RCC 7860 (cell line): ENCODE measurements around the gene AIP.

ENCODE experiments used
- DNase-seq: peaks from one replicate; pipeline ENCODE4 v3.0.0-alpha.2; 2015; ENCODE audit warnings: low spot score
- FAIRE-seq: peaks from 2 replicates; lab custom pipeline; 2012; peaks lifted over from hg19 to GRCh38; lab: Jason Lieb, UNC

AIP gene

GRCh38 chr11:67492801-67493547 lies 10.1 kb downstream of the AIP start:
- DNase-seq, result no peak

GRCh38 chr11:67493548-67494370 lies 10.9 kb downstream of the AIP start:
- FAIRE-seq, result no peak

More at GRCh38 chr11:67492801-67493547, 10.1 kb downstream of the AIP start:
- FAIRE-seq, result no peak

DNA sequence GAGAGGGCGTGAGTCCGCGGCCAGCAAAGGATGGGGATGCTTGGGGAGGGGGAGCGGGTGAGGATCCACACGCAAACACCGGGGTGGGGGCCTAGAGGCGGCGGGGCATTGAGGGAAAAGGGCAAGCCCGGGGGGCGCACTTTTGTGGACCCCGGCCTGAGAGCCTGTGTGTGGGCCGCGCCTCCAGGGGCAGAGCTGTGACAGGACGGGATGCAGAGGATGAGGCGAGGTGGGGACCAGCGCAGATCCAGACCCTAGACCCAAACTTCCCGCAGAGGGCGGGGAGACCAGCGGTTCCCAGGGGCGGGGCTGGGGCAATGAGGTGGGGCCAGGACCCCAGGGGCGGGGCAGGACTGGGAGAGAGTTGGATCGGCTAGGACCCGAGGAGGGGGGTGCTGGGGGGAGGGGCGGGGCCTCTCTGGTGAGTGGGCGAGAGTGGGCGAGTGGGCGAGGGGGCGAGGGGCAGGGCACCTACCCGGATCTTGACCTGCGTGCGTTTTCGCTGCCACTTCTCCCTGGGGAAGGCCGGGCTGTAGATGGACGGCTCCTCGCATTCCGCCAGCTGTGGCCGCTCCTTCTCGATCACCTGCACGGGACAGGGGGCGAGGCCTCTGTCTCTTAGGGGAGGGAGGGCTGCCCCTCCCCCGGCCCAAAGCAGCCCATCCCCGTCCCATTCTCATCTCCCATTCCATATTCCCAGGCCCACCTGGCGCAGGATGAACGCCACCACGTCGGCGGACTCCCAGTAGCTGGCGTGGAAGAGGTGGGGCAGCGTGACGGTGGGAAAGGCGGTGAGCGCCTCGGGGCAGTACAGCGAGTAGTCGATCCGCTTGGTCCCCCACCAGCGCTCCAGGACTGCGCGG lies 11.8 kb downstream of the AIP start:
- FAIRE-seq, result no peak
- DNase-seq, result no peak

More at GRCh38 chr11:67493548-67494370, 10.9 kb downstream of the AIP start:
- no peak for DNase-seq

GRCh38 chr11:67495234-67496005 lies 12.6 kb downstream of the AIP start:
- no peak for DNase-seq
- no peak for FAIRE-seq

GRCh38 chr11:67496113-67496512 lies 13.3 kb downstream of the AIP start:
- no peak for FAIRE-seq
- no peak for DNase-seq

DNA sequence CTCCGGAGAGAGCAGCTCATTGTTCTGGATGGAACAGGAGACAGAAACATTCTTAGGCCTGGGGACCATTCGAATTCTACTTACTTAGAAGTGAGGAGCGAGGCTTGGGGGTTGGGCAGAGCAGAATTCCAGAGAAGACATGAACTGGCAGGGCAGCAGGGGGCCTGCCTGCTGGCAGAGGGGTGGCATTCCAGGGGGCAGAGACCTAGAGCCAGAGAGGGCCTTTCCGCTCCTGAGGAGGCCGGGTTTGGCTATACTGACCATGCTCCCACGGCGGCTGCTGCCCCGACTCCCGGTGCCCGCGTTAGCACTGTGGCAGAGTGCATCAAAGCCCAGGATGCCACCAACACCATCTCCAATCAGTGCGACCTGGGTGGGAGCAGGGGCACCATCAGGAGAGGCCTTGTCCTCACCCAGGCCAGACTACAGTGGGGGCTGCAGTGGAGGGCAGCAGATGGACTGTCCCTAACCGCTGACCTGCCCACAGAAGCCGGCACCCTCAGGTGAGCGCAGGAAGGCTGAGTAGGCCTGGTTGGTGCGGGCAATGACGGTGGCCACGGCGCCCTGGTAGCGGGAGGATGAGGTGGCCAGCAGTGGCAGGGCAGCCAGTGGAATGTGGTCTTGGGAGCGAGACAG lies 14.9 kb downstream of the AIP start:
- no peak for FAIRE-seq

GRCh38 chr11:67498544-67498972 lies 15.7 kb downstream of the AIP start:
- FAIRE-seq, result no peak

More for the DNA sequence above, 14.9 kb downstream of the AIP start:
- no peak for DNase-seq

DNA sequence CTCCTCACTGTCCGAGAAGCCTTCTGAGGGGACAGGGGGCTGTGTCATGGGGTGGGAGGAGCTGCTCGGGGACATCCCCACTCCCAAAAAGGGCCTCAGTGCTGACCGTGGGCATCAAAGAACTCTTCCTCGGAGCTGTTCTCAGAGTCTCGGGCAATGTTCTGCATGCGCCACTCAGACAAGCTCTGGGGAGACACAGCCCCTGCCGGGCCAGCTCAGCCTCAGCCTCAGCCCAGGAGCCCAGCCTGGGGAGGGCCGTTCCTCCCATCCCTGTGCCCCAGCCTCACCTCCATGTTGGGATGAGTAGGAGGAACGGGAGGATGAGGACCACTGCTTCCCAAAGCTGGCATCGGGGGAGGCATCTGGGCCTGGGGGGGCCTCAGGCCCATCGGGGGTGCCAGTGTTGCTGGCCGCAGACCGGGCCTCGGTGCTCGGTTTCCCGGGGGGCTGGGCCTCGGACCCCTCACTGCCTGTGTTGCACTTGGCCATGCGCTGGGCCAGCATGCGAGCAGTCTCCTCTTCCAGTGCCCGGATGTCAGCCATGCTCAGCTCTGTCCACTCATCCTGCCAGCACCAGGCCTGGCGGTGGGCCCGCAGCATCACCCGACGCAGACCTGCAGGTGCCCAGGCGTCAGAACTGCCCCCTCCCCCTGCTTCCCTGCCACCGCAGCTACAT lies 17.1 kb downstream of the AIP start:
- FAIRE-seq (no peak), DNase-seq (no peak)

More at GRCh38 chr11:67498544-67498972, 15.7 kb downstream of the AIP start:
- no peak for DNase-seq

DNA sequence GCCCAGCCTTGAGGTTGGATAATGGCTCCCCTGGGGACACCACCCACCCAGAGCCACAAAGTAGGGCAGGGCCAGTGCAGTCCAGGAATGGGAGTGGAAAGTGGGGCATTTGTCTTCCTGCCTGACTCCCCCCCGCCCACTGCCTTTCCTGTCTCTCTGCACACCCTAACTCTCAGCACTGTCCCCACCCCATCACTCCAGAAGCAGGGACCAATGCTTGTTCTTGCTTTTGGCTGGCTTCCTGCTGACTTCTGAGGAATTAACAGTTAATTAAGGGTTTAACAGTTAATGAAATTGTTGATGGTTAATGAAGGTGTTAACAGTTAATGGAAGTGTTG lies 17.6 kb downstream of the AIP start:
- no peak for FAIRE-seq
- DNase-seq, result no peak

GRCh38 chr11:67500831-67501715 lies 18.2 kb downstream of the AIP start:
- DNase-seq (no peak), FAIRE-seq (no peak)

- DNase-seq (no peak), FAIRE-seq (no peak)
These were observed 19.0 kb downstream of the AIP start for GRCh38 chr11:67501854-67502253.

DNA sequence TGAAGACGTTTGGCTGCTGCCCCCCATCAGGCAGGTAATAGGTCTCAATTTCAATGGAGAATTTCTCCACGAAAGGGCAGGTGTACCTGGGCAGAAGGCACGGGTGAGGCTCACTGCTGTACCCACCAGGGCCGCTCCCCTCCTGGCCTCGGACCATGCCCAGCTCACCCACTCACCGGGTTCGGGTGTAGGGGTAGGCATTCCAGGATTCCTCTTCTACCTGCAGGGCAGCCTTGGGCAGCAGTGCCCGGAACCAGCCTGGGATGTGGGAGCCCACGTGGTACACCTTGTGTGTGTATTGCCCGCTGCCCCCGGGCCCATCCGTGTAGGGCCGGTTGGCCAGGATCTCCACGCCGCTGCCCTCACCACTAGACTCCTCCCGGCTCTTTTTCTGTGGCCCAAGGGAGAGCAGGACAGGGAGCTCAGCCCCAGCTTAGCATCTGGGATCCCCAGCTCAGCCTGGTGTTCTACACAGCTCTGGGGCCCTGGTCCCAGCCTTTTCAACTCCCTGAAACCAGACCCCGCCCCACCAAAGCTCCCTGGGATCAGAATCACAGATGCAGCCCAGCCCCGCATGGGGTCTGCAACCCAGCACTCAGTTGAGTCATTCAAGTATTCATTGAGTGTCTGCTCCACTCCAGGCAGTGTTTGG lies 19.6 kb downstream of the AIP start:
- FAIRE-seq (no peak), DNase-seq (no peak)

- no peak for FAIRE-seq
- no peak for DNase-seq
These were observed 20.5 kb downstream of the AIP start for GRCh38 chr11:67503119-67504004.

DNA sequence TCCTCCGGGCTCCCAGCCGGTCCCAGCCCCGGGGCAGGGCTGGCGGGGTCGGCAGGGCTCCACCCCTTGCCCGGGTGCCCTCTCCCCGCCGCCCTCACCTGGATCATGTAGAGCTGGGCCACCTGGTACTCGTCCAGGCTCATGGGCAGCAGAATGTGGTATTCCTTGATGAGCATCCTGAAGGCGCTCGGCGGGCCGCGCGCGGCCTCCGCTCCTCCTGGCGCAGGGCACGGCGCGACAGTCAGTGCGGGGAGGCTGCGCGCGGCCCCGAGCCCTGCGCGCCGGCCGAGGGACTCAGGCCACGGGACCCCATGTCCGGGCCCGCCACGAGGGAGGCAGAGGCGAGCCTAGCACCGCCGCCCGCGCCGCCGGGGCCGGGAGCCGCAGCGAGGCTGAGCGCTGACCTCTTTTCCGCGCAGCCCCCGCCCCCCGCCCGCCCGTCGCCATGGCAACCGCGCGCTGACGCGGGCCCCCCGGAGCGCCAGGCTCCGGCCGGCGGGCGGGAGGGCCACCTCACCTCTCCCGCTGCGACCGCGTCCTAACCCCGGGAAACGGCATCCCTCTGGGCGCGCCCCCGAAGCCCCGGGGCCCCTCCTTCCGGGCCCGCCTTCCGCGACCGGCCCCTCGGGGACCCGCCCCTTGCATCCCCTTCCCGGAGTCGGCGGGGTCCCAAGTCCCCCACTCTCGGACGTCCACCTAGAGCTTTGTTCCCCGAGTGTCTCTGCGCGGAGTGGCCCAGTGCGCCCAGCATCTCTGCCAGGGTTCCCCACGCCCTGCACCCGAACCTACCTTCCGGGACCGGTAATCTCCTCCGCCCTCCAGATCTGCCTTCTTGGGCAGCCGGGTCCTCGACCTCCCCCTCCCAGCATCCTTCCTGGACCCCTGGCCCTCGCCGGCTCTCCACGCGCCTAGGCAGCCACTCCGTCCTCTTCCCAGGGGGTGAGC lies 21.5 kb downstream of the AIP start:
- DNase-seq (peak; percentile 25), FAIRE-seq (no peak)

DNA sequence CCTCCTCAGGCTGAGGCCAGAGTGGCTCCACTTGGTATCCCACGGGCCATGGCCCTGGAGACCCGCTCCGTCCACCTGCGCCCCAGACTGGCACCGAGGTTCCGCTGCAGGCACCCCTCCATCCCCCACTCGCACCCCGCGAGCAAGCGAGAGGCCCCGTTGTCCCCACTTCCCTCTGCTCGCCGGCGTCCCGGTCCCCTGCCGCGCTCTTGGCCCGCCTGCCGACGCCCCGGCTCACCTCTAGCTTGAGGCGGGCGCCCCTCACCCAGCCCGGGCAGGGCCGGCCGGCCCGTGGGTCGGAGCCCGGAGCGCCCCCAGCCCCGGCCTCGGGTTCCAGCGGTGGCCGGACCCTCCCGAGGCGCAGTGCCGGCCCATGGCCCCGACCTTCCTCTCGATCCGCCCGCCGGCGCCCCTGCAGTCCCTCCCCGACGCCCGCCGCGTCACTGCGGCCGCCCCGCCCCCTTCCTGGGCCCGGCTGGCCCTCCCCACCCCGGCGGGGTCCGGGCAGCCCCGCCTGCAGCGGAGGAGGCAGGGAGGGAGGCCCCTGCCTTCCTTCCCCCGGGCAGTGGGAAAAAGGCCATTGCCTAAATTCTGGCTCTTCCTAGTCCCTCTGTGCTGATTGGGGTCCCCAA lies 22.2 kb downstream of the AIP start, which contains the start of gene PITPNM1:
Gene PITPNM1 (minus strand): TSS at position 414 of the 632 bp plus-strand sequence. CDS start 1,183 bp downstream, outside the sequence.
- FAIRE-seq, result no peak
- peak; percentile 20 for DNase-seq
